ENCODE data around the gene PCCA.
"Not testable (repeated sequence)": the region's sequence is repeated elsewhere in the genome, so short reads cannot be mapped to it uniquely, and the experiment has no call there.

The PCCA gene

GRCh38 chr13:100212904-100213553 is 124.1 kb downstream of the PCCA start:
- 100% methylated on average over 1 of the region's 2 CpGs; no CpG with 5 or more reads in 1 of the 2 experiments for WGBS, 2 experiments (ENCODE audit: insufficient coverage in 2 of 2)
- H3K4me1 ChIP-seq (ENCODE audit: control insufficient read depth, insufficient read depth, low read length, poor library complexity, severe bottlenecking), result no peaks in the 10 kb centered on the region
- H3K36me3 ChIP-seq (ENCODE audit: control insufficient read depth, insufficient read depth, low read length), result peaks cover 11% of the 10 kb centered on the region
- no peak overlapping the region for H3K27ac ChIP-seq (ENCODE audit: low read depth, low read length, severe bottlenecking)
- no peak overlapping the region for H3K4me3 ChIP-seq (ENCODE audit: extremely low read depth, insufficient read depth, low read length, poor library complexity, severe bottlenecking)
- no peaks in the 10 kb centered on the region for H3K9me3 ChIP-seq (ENCODE audit: control insufficient read depth, low read length)

GRCh38 chr13:100213576-100213975 is 124.7 kb downstream of the PCCA start:
- peaks cover 11% of the 10 kb centered on the region for H3K36me3 ChIP-seq (ENCODE audit: control insufficient read depth, insufficient read depth, low read length)
- WGBS, 2 experiments (ENCODE audit: insufficient coverage in 2 of 2), result 100% methylated on average over 2 of the region's 2 CpGs; no CpG with 5 or more reads in 1 of the 2 experiments
- H3K4me1 ChIP-seq (ENCODE audit: control insufficient read depth, insufficient read depth, low read length, poor library complexity, severe bottlenecking), result no peaks in the 10 kb centered on the region
- H3K4me3 ChIP-seq (ENCODE audit: extremely low read depth, insufficient read depth, low read length, poor library complexity, severe bottlenecking), result no peak overlapping the region
- no peak overlapping the region for H3K27ac ChIP-seq (ENCODE audit: low read depth, low read length, severe bottlenecking)
- H3K9me3 ChIP-seq (ENCODE audit: control insufficient read depth, low read length), result no peaks in the 10 kb centered on the region

GRCh38 chr13:100214886-100215285 is 126.0 kb downstream of the PCCA start:
- Histone ChIP-seq H3K9me3 (ENCODE audit: control insufficient read depth, low read length) (no peaks in the 10 kb centered on the region), H3K4me1 (ENCODE audit: control insufficient read depth, insufficient read depth, low read length, poor library complexity, severe bottlenecking) (no peaks in the 10 kb centered on the region), H3K36me3 (ENCODE audit: control insufficient read depth, insufficient read depth, low read length) (peaks cover 9% of the 10 kb centered on the region), H3K27ac (ENCODE audit: low read depth, low read length, severe bottlenecking) (no peak overlapping the region), H3K4me3 (ENCODE audit: extremely low read depth, insufficient read depth, low read length, poor library complexity, severe bottlenecking) (no peak overlapping the region)
- WGBS, 2 experiments (ENCODE audit: insufficient coverage in 2 of 2), result 94% methylated on average over 2 of the region's 3 CpGs; no CpG with 5 or more reads in 1 of the 2 experiments

GRCh38 chr13:100221166-100221565 is 132.3 kb downstream of the PCCA start:
- no peaks in the 10 kb centered on the region for H3K4me1 ChIP-seq (ENCODE audit: control insufficient read depth, insufficient read depth, low read length, poor library complexity, severe bottlenecking)
- WGBS, 2 experiments (ENCODE audit: insufficient coverage in 2 of 2), result 88 to 95% methylated on average over 2 of the region's 2 CpGs
- H3K36me3 ChIP-seq (ENCODE audit: control insufficient read depth, insufficient read depth, low read length), result no peaks in the 10 kb centered on the region
- H3K27ac ChIP-seq (ENCODE audit: low read depth, low read length, severe bottlenecking), result no peak overlapping the region
- H3K9me3 ChIP-seq (ENCODE audit: control insufficient read depth, low read length), result no peaks in the 10 kb centered on the region
- H3K4me3 ChIP-seq (ENCODE audit: extremely low read depth, insufficient read depth, low read length, poor library complexity, severe bottlenecking), result no peak overlapping the region

- H3K27ac ChIP-seq (ENCODE audit: low read depth, low read length, severe bottlenecking); H3K4me1 ChIP-seq (ENCODE audit: control insufficient read depth, insufficient read depth, low read length, poor library complexity, severe bottlenecking); H3K4me3 ChIP-seq (ENCODE audit: extremely low read depth, insufficient read depth, low read length, poor library complexity, severe bottlenecking); H3K9me3 ChIP-seq (ENCODE audit: control insufficient read depth, low read length); H3K36me3 ChIP-seq (ENCODE audit: control insufficient read depth, insufficient read depth, low read length): not testable (repeated sequence)
- WGBS, 2 experiments (ENCODE audit: insufficient coverage in 2 of 2), result 94 to 97% methylated on average over 17 to 19 of the region's 30 CpGs
Observed at GRCh38 chr13:100223966-100224530, 135.2 kb downstream of the PCCA start.

- Histone ChIP-seq H3K9me3 (ENCODE audit: control insufficient read depth, low read length) (no peaks in the 10 kb centered on the region), H3K4me3 (ENCODE audit: extremely low read depth, insufficient read depth, low read length, poor library complexity, severe bottlenecking) (no peak overlapping the region), H3K27ac (ENCODE audit: low read depth, low read length, severe bottlenecking) (no peak overlapping the region), H3K36me3 (ENCODE audit: control insufficient read depth, insufficient read depth, low read length) (peaks cover 4% of the 10 kb centered on the region), H3K4me1 (ENCODE audit: control insufficient read depth, insufficient read depth, low read length, poor library complexity, severe bottlenecking) (peaks cover 6% of the 10 kb centered on the region)
- WGBS, 2 experiments (ENCODE audit: insufficient coverage in 2 of 2), result 90 to 93% methylated on average over 6 of the region's 7 CpGs
Observed at GRCh38 chr13:100229603-100230002, 140.7 kb downstream of the PCCA start.

- H3K4me1 ChIP-seq (ENCODE audit: control insufficient read depth, insufficient read depth, low read length, poor library complexity, severe bottlenecking), result peaks cover 6% of the 10 kb centered on the region
- peaks cover 4% of the 10 kb centered on the region for H3K36me3 ChIP-seq (ENCODE audit: control insufficient read depth, insufficient read depth, low read length)
- H3K27ac ChIP-seq (ENCODE audit: low read depth, low read length, severe bottlenecking), result peak overlapping the region; percentile 26
- H3K9me3 ChIP-seq (ENCODE audit: control insufficient read depth, low read length), result no peaks in the 10 kb centered on the region
- no peak overlapping the region for H3K4me3 ChIP-seq (ENCODE audit: extremely low read depth, insufficient read depth, low read length, poor library complexity, severe bottlenecking)
- WGBS, 2 experiments (ENCODE audit: insufficient coverage in 2 of 2), result 83 to 92% methylated on average over 1 to 2 of the region's 3 CpGs
Observed at GRCh38 chr13:100230769-100231149, 141.9 kb downstream of the PCCA start.

- Histone ChIP-seq H3K9me3 (ENCODE audit: control insufficient read depth, low read length) (no peaks in the 10 kb centered on the region), H3K4me1 (ENCODE audit: control insufficient read depth, insufficient read depth, low read length, poor library complexity, severe bottlenecking) (peaks cover 6% of the 10 kb centered on the region), H3K27ac (ENCODE audit: low read depth, low read length, severe bottlenecking) (no peak overlapping the region), H3K4me3 (ENCODE audit: extremely low read depth, insufficient read depth, low read length, poor library complexity, severe bottlenecking) (no peak overlapping the region), H3K36me3 (ENCODE audit: control insufficient read depth, insufficient read depth, low read length) (peaks cover 4% of the 10 kb centered on the region)
- 96% methylated on average over 3 of the region's 3 CpGs; no CpG with 5 or more reads in 1 of the 2 experiments for WGBS, 2 experiments (ENCODE audit: insufficient coverage in 2 of 2)
Observed at GRCh38 chr13:100231176-100231575, 142.3 kb downstream of the PCCA start.

GRCh38 chr13:100234006-100234405 is 145.1 kb downstream of the PCCA start:
- H3K27ac ChIP-seq (ENCODE audit: low read depth, low read length, severe bottlenecking), result peak overlapping the region; percentile 54

GRCh38 chr13:100234524-100235136 is 145.7 kb downstream of the PCCA start:
- H3K4me3 ChIP-seq (ENCODE audit: extremely low read depth, insufficient read depth, low read length, poor library complexity, severe bottlenecking), result no peak overlapping the region
- H3K27ac ChIP-seq (ENCODE audit: low read depth, low read length, severe bottlenecking), result peak overlapping the region; percentile 54
- no peaks in the 10 kb centered on the region for H3K36me3 ChIP-seq (ENCODE audit: control insufficient read depth, insufficient read depth, low read length)
- WGBS, 2 experiments (ENCODE audit: insufficient coverage in 2 of 2), result 73% methylated on average over 3 of the region's 4 CpGs; no CpG with 5 or more reads in 1 of the 2 experiments
- no peaks in the 10 kb centered on the region for H3K9me3 ChIP-seq (ENCODE audit: control insufficient read depth, low read length)
- peaks cover 6% of the 10 kb centered on the region for H3K4me1 ChIP-seq (ENCODE audit: control insufficient read depth, insufficient read depth, low read length, poor library complexity, severe bottlenecking)

More at GRCh38 chr13:100234006-100234405, 145.1 kb downstream of the PCCA start:
- no peaks in the 10 kb centered on the region for H3K9me3 ChIP-seq (ENCODE audit: control insufficient read depth, low read length)
- 30 to 38% methylated on average over 2 of the region's 4 CpGs for WGBS, 2 experiments (ENCODE audit: insufficient coverage in 2 of 2)
- no peak overlapping the region for H3K4me3 ChIP-seq (ENCODE audit: extremely low read depth, insufficient read depth, low read length, poor library complexity, severe bottlenecking)
- peaks cover 6% of the 10 kb centered on the region for H3K4me1 ChIP-seq (ENCODE audit: control insufficient read depth, insufficient read depth, low read length, poor library complexity, severe bottlenecking)
- H3K36me3 ChIP-seq (ENCODE audit: control insufficient read depth, insufficient read depth, low read length), result no peaks in the 10 kb centered on the region

Data from mesodermal cell (in vitro differentiated cells).